Mucosa of descending colon (tissue), 3 donors: Measurements from ENCODE around the gene KAT5. TPM values are rescaled to one million over a fixed set of nuclear protein-coding genes. Genes with fewer than 3 reads are reported as not detected.

Experiments
- ATAC-seq: fragments of 200-7000 bp; cut with Tn5 transposase; one replicate; pipeline ENCODE4 v1.9.1; 2020; ENCODE audit warnings: mild to moderate bottlenecking, moderate library complexity
- DNase-seq, 3 donors: peaks; one replicate each; pipeline ENCODE4 v3.0.0-alpha.2; 2020
- H3K36me3 ChIP-seq: fragments of 200-600 bp; one replicate; pipeline ENCODE4 v1.8.0; 2021; ENCODE audit warnings: low read depth, mild to moderate bottlenecking
- H3K4me1 ChIP-seq: fragments of 200-600 bp; one replicate; pipeline ENCODE4 v1.8.0; 2021; ENCODE audit warnings: low read depth, mild to moderate bottlenecking
- H3K4me3 ChIP-seq: fragments of 200-600 bp; one replicate; pipeline ENCODE4 v1.8.0; 2021; ENCODE audit warnings: mild to moderate bottlenecking
- H3K9me3 ChIP-seq: fragments of 200-600 bp; one replicate; pipeline ENCODE4 v1.8.0; 2021; ENCODE audit warnings: mild to moderate bottlenecking
- CTCF ChIP-seq: fragments of 200-600 bp; IDR thresholded peaks from one replicate; pipeline ENCODE4 v1.8.0; 2022; ENCODE audit warnings: antibody characterized with exemption, mild to moderate bottlenecking
- intact Hi-C, 2 donors: fragments of 100-400 bp; cut with DNase I in 1 of 2; cut with micrococcal nuclease in 1 of 2; formaldehyde crosslinking; loops; one replicate each; pipeline versions ENCODE4 v1.11.0 to v1.11.1; 2022; cut with DNase I, micrococcal nuclease
- total RNA-seq, 3 donors: library from RNA; stranded (reverse); fragmentation: NEBNext Ultra II Directional in 2 of 3; extraction: Animal tissue kit (Norgen Biotek cat#: 25700) in 2 of 3; gene quantifications; one replicate each; pipeline versions ENCODE4 v1.2.1 to v1.2.4, GENCODE V29; 2021 to 2023
- donor health status: DM: no; HTN: no; CAD: no; lungs with moderate emphysema.
- donor health status: DM: no; HTN: no; CAD: no.
- donor health status: DM: no; HTN: yes; CAD: no.

Gene KAT5
- total RNA-seq, 3 donors from 2014 or later, result 70.9 to 92.0 (median 90.5) TPM

GRCh38 chr11:65736810-65737209, 24.8 kb downstream of the KAT5 start:
- DNase-seq, result no peak
- Histone ChIP-seq H3K9me3 (no peaks in the 10 kb centered on the region), H3K4me1 (peaks cover 4% of the 10 kb centered on the region), H3K4me3 (no peak overlapping the region), H3K36me3 (no peaks in the 10 kb centered on the region)
- intact Hi-C loops, result no loop called here
- no peak for TF ChIP-seq CTCF
- ATAC-seq, result no peak

GRCh38 chr11:65739022-65739421, 27.0 kb downstream of the KAT5 start:
- intact Hi-C loops, result no loop called here
- Histone ChIP-seq H3K4me3 (no peak overlapping the region), H3K4me1 (peaks cover 5% of the 10 kb centered on the region), H3K9me3 (no peaks in the 10 kb centered on the region), H3K36me3 (no peaks in the 10 kb centered on the region)
- peak; percentile 82 for ATAC-seq
- no peak for DNase-seq
- no peak for TF ChIP-seq CTCF

GRCh38 chr11:65741185-65741584, 29.1 kb downstream of the KAT5 start:
- no peak for ATAC-seq
- Histone ChIP-seq H3K4me3 (no peak overlapping the region), H3K9me3 (no peaks in the 10 kb centered on the region), H3K4me1 (peaks cover 7% of the 10 kb centered on the region), H3K36me3 (no peaks in the 10 kb centered on the region)
- DNase-seq, result no peak
- no peak for TF ChIP-seq CTCF
- intact Hi-C loops, result no loop called here

GRCh38 chr11:65742353-65742752, 30.3 kb downstream of the KAT5 start:
- DNase-seq (no peak), ATAC-seq (no peak)
- Histone ChIP-seq H3K4me3 (no peak overlapping the region), H3K4me1 (peaks cover 7% of the 10 kb centered on the region), H3K9me3 (no peaks in the 10 kb centered on the region), H3K36me3 (no peaks in the 10 kb centered on the region)
- intact Hi-C loops, result no loop called here
- no peak for TF ChIP-seq CTCF

GRCh38 chr11:65743681-65744025, 31.6 kb downstream of the KAT5 start:
- H3K4me3 ChIP-seq, result no peak overlapping the region
- ATAC-seq, result peak; percentile 3
- intact Hi-C loops, result no loop called here

More at GRCh38 chr11:65743681-65744025, 31.6 kb downstream of the KAT5 start:
- no peak for TF ChIP-seq CTCF
- no peak for DNase-seq
- Histone ChIP-seq H3K9me3 (no peaks in the 10 kb centered on the region), H3K36me3 (no peaks in the 10 kb centered on the region), H3K4me1 (peaks cover 7% of the 10 kb centered on the region)
